ENCODE data around the gene FGF1.

- TF ChIP-seq CTCF (IDR thresholded peaks at IDR 0.05), result no peak
- no peak for TF ChIP-seq POLR2A (IDR thresholded peaks at IDR 0.05)
Observed at GRCh38 chr5:142630927-142631539, 54.9 kb downstream of the FGF1 start.
